ENCODE data around the gene OSBP2.

The OSBP2 gene

GRCh38 chr22:30871391-30872284 lies 177.0 kb downstream of the OSBP2 start:
- TF ChIP-seq, protein P1, sequence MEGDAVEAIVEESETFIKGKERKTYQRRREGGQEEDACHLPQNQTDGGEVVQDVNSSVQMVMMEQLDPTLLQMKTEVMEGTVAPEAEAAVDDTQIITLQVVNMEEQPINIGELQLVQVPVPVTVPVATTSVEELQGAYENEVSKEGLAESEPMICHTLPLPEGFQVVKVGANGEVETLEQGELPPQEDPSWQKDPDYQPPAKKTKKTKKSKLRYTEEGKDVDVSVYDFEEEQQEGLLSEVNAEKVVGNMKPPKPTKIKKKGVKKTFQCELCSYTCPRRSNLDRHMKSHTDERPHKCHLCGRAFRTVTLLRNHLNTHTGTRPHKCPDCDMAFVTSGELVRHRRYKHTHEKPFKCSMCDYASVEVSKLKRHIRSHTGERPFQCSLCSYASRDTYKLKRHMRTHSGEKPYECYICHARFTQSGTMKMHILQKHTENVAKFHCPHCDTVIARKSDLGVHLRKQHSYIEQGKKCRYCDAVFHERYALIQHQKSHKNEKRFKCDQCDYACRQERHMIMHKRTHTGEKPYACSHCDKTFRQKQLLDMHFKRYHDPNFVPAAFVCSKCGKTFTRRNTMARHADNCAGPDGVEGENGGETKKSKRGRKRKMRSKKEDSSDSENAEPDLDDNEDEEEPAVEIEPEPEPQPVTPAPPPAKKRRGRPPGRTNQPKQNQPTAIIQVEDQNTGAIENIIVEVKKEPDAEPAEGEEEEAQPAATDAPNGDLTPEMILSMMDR (conservative IDR thresholded peaks at IDR 0.05; ENCODE audit: low read length), result no peak
- H3K4me3 ChIP-seq (ENCODE audit: low read length), result no peak overlapping the region
- DNase-seq (ENCODE audit: low read depth), result no peak

- no peak overlapping the region for H3K4me3 ChIP-seq (ENCODE audit: low read length)
- TF ChIP-seq, protein P1 (conservative IDR thresholded peaks at IDR 0.05; ENCODE audit: low read length), result no peak
- no peak for DNase-seq (ENCODE audit: low read depth)
These were observed 177.8 kb downstream of the OSBP2 start for GRCh38 chr22:30872285-30873041.

- TF ChIP-seq, protein P1 (conservative IDR thresholded peaks at IDR 0.05; ENCODE audit: low read length), result no peak
- no peak overlapping the region for H3K4me3 ChIP-seq (ENCODE audit: low read length)
- no peak for DNase-seq (ENCODE audit: low read depth)
These were observed 178.5 kb downstream of the OSBP2 start for GRCh38 chr22:30873086-30873650.

DNA sequence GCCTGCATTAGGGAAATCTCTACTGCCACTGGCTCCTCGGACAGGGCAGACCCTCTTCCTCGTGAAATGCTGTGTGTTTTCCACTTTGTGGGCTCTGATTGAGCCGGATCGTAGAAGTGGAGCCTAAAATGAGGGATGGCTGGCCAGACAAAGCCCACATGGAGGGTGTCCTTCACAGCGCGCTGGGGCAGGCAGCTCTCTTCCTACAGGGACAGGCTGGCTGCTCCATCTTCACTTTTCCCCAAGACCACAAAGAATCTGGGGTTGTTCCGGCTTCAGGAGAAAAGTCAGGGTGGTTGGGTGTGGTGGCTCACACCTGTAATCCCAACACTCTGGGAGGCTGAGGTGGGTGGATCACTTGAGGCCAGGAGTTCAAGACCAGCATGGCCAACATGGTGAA lies 179.0 kb downstream of the OSBP2 start:
- TF ChIP-seq, protein P1 (conservative IDR thresholded peaks at IDR 0.05; ENCODE audit: low read length), result no peak
- no peak for DNase-seq (ENCODE audit: low read depth)
- H3K4me3 ChIP-seq (ENCODE audit: low read length), result no peak overlapping the region

DNA sequence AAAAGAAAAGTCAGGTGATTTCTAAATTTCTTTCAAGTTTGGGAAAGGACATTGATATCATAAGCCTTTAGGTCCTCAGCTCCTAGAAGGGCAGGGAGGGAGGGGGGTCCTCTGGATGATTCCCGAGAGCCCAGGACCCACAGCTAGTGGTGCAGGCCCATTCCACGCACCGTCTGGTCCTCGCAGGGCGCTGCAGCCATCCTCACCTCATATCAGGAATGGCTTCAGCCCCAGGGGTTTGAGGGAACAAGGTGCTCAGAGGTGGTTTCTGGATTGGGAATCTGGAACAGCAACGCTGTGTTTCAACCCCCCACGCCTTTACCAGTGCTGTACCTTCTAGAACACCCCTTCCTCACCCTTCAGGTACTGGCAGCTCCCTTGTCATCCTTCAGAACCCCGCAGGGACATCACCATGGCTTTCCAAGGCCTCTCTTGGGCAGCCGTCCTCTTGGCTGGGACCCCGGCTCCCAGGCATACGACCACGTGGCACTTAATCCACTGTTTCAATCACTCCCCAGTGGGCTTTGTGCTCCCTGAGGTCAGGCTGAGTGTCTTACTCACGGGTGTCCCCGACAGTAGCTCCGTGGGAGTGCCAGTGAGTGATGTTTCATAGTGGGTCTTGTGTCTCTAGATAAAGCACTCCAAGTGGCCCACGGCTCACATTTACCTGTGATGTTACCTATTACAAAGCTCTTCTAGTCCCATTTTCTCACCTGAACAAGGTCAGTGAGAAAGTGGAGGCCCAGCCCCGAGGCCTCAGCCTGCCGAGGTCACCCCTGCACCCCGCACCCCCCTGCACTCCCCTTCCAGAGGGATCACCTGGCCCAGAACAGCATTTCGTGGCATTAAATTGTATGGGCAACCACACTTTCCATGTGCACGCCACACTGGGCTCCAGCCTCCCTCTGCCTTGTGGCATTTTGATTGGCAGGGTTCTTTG lies 180.0 kb downstream of the OSBP2 start:
- TF ChIP-seq, protein P1 (conservative IDR thresholded peaks at IDR 0.05; ENCODE audit: low read length), result no peak
- DNase-seq (ENCODE audit: low read depth), result no peak
- H3K4me3 ChIP-seq (ENCODE audit: low read length), result no peak overlapping the region

- H3K4me3 ChIP-seq (ENCODE audit: low read length), result no peak overlapping the region
- TF ChIP-seq, protein P1 (conservative IDR thresholded peaks at IDR 0.05; ENCODE audit: low read length), result no peak
- DNase-seq (ENCODE audit: low read depth), result peak; percentile 16
These were observed 181.0 kb downstream of the OSBP2 start for GRCh38 chr22:30875481-30876215.
